HepG2 (cell line): ENCODE measurements around the gene SYNE2. TPM values are rescaled to one million over a fixed set of nuclear protein-coding genes. Genes with fewer than 3 reads are reported as not detected.

Experiments
- ATAC-seq: fragments of 200-7000 bp; cut with Tn5 transposase; 3 replicates; pipeline ENCODE4 v1.9.1; 2020; ENCODE audit warnings: mild to moderate bottlenecking, moderate library complexity
- BruUV-seq: library from RNA; stranded (reverse); fragments of 400-500 nt; replicated peaks from 2 replicates; lab custom pipeline; 2021; lab: Mats Ljungman, UMichigan
- CTCF ChIA-PET: fragments of 300-600 bp; formaldehyde crosslinking; extraction: SDS; loops from one replicate; lab custom pipeline; 2021; ENCODE audit warnings: low total read pairs, inconsistent platforms, low intra/inter-chr PET ratio; lab: Yijun Ruan, JAX
- POLR2A ChIA-PET: fragments of 350-600 bp; sonication (Branson Sonifier 250); formaldehyde crosslinking; loops from one replicate; lab custom pipeline; 2020; ENCODE audit warnings: antibody characterized with exemption, inconsistent platforms; lab: Yijun Ruan, JAX
- DNase-seq: peaks from one replicate; pipeline ENCODE4 v3.0.0-alpha.2; 2015; ENCODE audit warnings: low spot score
- FAIRE-seq: peaks from 3 replicates; lab custom pipeline; 2011; peaks lifted over from hg19 to GRCh38; lab: Jason Lieb, UNC
- H2AFZ ChIP-seq: one replicate; pipeline ENCODE4 v1.6.1; 2011; ENCODE audit warnings: low read length, inconsistent platforms
- H3K27ac ChIP-seq: fragments of 300-600 bp; 3 replicates; pipeline ENCODE4 v1.8.0; 2011; ENCODE audit warnings: mixed run types, mild to moderate bottlenecking, mixed read lengths, low read length, inconsistent platforms; ENCODE audit not compliant: insufficient read depth; ENCODE audit errors: extremely low read length
- H3K27me3 ChIP-seq, 2 experiments: fragments of 200-600 bp in 1 of 2; 2 replicates in 1 of 2; 3 replicates in 1 of 2; pipeline versions ENCODE4 v1.6.0 to v1.8.0; 2011; ENCODE audit warnings: low read length in 2 of 2, mild to moderate bottlenecking in 2 of 2, moderate library complexity in 2 of 2, inconsistent platforms in 1 of 2; ENCODE audit not compliant: insufficient read depth in 2 of 2, control insufficient read depth in 1 of 2
- H3K36me3 ChIP-seq, 2 experiments: fragments of 200-600 bp in 1 of 2; replicated peaks in 1 of 2; 2 replicates in 1 of 2; 3 replicates in 1 of 2; pipeline versions ENCODE4 v1.5.1 to v1.8.0; 2011; ENCODE audit warnings: low read length in 2 of 2, inconsistent platforms in 1 of 2; ENCODE audit not compliant: insufficient read depth in 2 of 2, control insufficient read depth in 1 of 2
- H3K4me1 ChIP-seq: 2 replicates; pipeline ENCODE4 v1.5.1; 2012; ENCODE audit warnings: low read length, inconsistent platforms; ENCODE audit not compliant: insufficient read depth
- H3K4me2 ChIP-seq: 2 replicates; pipeline ENCODE4 v1.6.0; 2011; ENCODE audit warnings: low read depth, low read length, inconsistent platforms
- H3K4me3 ChIP-seq, 3 experiments: fragments of 200-600 bp in 1 of 3; sonication (generic), shearing (Covaris generic) in 1 of 3; replicated peaks in 1 of 3; 2 replicates each; pipeline ENCODE4 v1.5.1; 2011 to 2016; ENCODE audit warnings: low read length in 3 of 3, inconsistent platforms in 2 of 3, low read depth in 2 of 3, mild to moderate bottlenecking in 2 of 3, control low read depth in 1 of 3, mixed read lengths in 1 of 3; ENCODE audit not compliant: insufficient read depth in 1 of 3
- H3K79me2 ChIP-seq: one replicate; pipeline ENCODE4 v1.6.1; 2011; ENCODE audit warnings: low read length, inconsistent platforms; ENCODE audit not compliant: insufficient read depth
- H3K9ac ChIP-seq: 2 replicates; pipeline ENCODE4 v1.6.0; 2011; ENCODE audit warnings: mild to moderate bottlenecking, low read depth, low read length, inconsistent platforms; ENCODE audit not compliant: insufficient read depth
- H3K9me3 ChIP-seq: 2 replicates; pipeline ENCODE4 v1.5.1; 2012; ENCODE audit warnings: mild to moderate bottlenecking, low read length
- H4K20me1 ChIP-seq: 2 replicates; pipeline ENCODE4 v1.6.0; 2011; ENCODE audit warnings: inconsistent platforms, mild to moderate bottlenecking, low read length, moderate library complexity; ENCODE audit not compliant: insufficient read depth
- AGO2 ChIP-seq: fragments of 200-400 bp; formaldehyde crosslinking; optimal IDR thresholded peaks from 2 replicates; pipeline ENCODE3; 2017; ENCODE audit warnings: mild to moderate bottlenecking, low read depth, low read length, moderate library complexity
- ATF1 ChIP-seq: IDR thresholded peaks from 2 replicates; pipeline ENCODE4 v1.6.1; 2016; ENCODE audit warnings: mild to moderate bottlenecking, control low read depth
- USF2 ChIP-seq, 2 experiments: sonication (generic) in 1 of 2; formaldehyde crosslinking in 1 of 2; IDR thresholded peaks; 2 replicates each; pipeline versions ENCODE4 v1.5.1 to v1.6.1; 2011 to 2020; ENCODE audit warnings: borderline replicate concordance in 1 of 2, low read depth in 1 of 2, low read length in 1 of 2, mild to moderate bottlenecking in 1 of 2, missing genetic modification reagents in 1 of 2, moderate library complexity in 1 of 2
- ZBTB42 ChIP-seq: sonication (generic); formaldehyde crosslinking; IDR thresholded peaks from 2 replicates; pipeline ENCODE4 v1.5.0; 2020; ENCODE audit warnings: mild to moderate bottlenecking, missing genetic modification reagents
- ZFP62 ChIP-seq: sonication (generic); formaldehyde crosslinking; IDR thresholded peaks from 2 replicates; pipeline ENCODE4 v1.4.0; 2020; ENCODE audit warnings: missing genetic modification reagents
- ZNF224 ChIP-seq: sonication (generic); formaldehyde crosslinking; IDR thresholded peaks from 2 replicates; pipeline ENCODE4 v1.5.0; 2020; ENCODE audit warnings: mild to moderate bottlenecking, missing genetic modification reagents
- ZNF546 ChIP-seq: sonication (generic); formaldehyde crosslinking; conservative IDR thresholded peaks from 2 replicates; pipeline ENCODE4 v1.8.1; 2023; ENCODE audit warnings: mild to moderate bottlenecking, missing genetic modification reagents
- ZNF564 ChIP-seq: sonication (generic); formaldehyde crosslinking; IDR thresholded peaks from 2 replicates; pipeline ENCODE4 v1.8.1; 2023; ENCODE audit warnings: mild to moderate bottlenecking, missing genetic modification reagents
- ZNF670 ChIP-seq: sonication (generic); formaldehyde crosslinking; IDR thresholded peaks from 2 replicates; pipeline ENCODE4 v1.8.0; 2022; ENCODE audit warnings: mild to moderate bottlenecking, missing genetic modification reagents, borderline replicate concordance
- ZNF687 ChIP-seq: sonication (generic); formaldehyde crosslinking; IDR thresholded peaks from 2 replicates; pipeline ENCODE4 v1.5.1; 2020; ENCODE audit warnings: mild to moderate bottlenecking, missing genetic modification reagents, moderate library complexity
- ZNF879 ChIP-seq: sonication (generic); formaldehyde crosslinking; IDR thresholded peaks from 2 replicates; pipeline ENCODE4 v1.8.1; 2023; ENCODE audit warnings: missing genetic modification reagents
- WGBS: methylation state at CpG from one replicate; pipeline ENCODE4 v1.1.6; 2017; ENCODE audit warnings: low lambda C conversion rate; 5-methylcytosine and 5-hydroxymethylcytosine counted together
- in situ Hi-C: cut with HindIII; loops from 2 replicates; pipeline ENCODE4 v1.10.0; 2017; ENCODE audit warnings: low pct_unique_long_range_greater_than_20kb; ENCODE audit not compliant: extremely low pct_ligation_motif_present
- intact Hi-C: fragments of 100-400 bp; cut with micrococcal nuclease; formaldehyde crosslinking; loops from one replicate; pipeline ENCODE4 v1.10.0; 2022; ENCODE audit not compliant: unreplicated experiment
- polyA plus RNA-seq, 8 experiments: library from polyadenylated mRNA; depleted of rRNA in 3 of 8; stranded (reverse) in 7 of 8; unstranded in 1 of 8; fragments of >200 nt; fragmentation: Illumina TruSeq in 4 of 8; extraction: Trizol in 4 of 8; gene quantifications; 2 replicates each; pipeline versions ENCODE4 v1.2.1 to v1.2.3, GENCODE V29; 2011 to 2016; ENCODE audit warnings: low read depth in 4 of 8, missing spikeins in 1 of 8, mixed read lengths in 1 of 8; ENCODE audit not compliant: insufficient read depth in 1 of 8
- total RNA-seq, 5 experiments: library from RNA; depleted of rRNA; stranded (reverse); fragments of >200 nt; fragmentation: Illumina TruSeq; extraction: Trizol; gene quantifications; 2 replicates each; pipeline ENCODE4 v1.2.3, GENCODE V29; 2016; ENCODE audit warnings: low read depth in 1 of 5
- TF ChIP-seq, protein P1 (sequence below): sonication (generic); formaldehyde crosslinking; IDR thresholded peaks from 2 replicates; pipeline ENCODE4 v1.4.0; 2020; ENCODE audit warnings: missing genetic modification reagents, mild to moderate bottlenecking, borderline replicate concordance
- TF ChIP-seq, protein P2 (sequence below): sonication (generic); formaldehyde crosslinking; IDR thresholded peaks from 2 replicates; pipeline ENCODE4 v1.4.0; 2020; ENCODE audit warnings: mild to moderate bottlenecking, missing genetic modification reagents

SYNE2 gene
- total and polyA plus RNA-seq, 2 of the 13 experiments (the other 11 are each of a cell fraction or from before 2014, with no cell fraction given) = 6.2 to 13.3 TPM

- H3K79me2 ChIP-seq = no peaks in the 10 kb centered on the region
- DNase-seq (no peak), ATAC-seq (no peak), FAIRE-seq (no peak)
- ChIA-PET POLR2A (no interaction called here), CTCF (no interaction called here)
- H3K27me3 ChIP-seq = no peaks in the 10 kb centered on the region
- H4K20me1 ChIP-seq = no peaks in the 10 kb centered on the region
- H3K36me3 ChIP-seq = no peaks in the 10 kb centered on the region; a peak in 2 of 5 replicates
- H2AFZ ChIP-seq = no peak overlapping the region
- WGBS = 98% methylated on average over 3 of the region's 3 CpGs
- H3K9me3 ChIP-seq = no peaks in the 10 kb centered on the region
- no peak overlapping the region for H3K9ac ChIP-seq
- TF ChIP-seq USF2 (IDR thresholded peaks at IDR 0.05; ENCODE audit: low read depth, low read length) = no peak
- no peak for TF ChIP-seq USF2 (CRISPR knock-in tag; IDR thresholded peaks at IDR 0.05; ENCODE audit: borderline replicate concordance)
- TF ChIP-seq AGO2 = no peak
- TF ChIP-seq ZNF564 = no peak
- TF ChIP-seq ZNF879 = no peak
- TF ChIP-seq, protein P1, sequence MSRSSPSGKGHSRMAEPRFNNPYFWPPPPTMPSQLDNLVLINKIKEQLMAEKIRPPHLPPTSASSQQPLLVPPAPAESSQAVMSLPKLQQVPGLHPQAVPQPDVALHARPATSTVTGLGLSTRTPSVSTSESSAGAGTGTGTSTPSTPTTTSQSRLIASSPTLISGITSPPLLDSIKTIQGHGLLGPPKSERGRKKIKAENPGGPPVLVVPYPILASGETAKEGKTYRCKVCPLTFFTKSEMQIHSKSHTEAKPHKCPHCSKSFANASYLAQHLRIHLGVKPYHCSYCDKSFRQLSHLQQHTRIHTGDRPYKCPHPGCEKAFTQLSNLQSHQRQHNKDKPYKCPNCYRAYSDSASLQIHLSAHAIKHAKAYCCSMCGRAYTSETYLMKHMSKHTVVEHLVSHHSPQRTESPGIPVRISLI (CRISPR knock-in tag) = no peak
- TF ChIP-seq ZBTB42 (CRISPR knock-in tag) = no peak
- no peak for TF ChIP-seq ZNF687
- TF ChIP-seq ZNF670 (CRISPR knock-in tag) = no peak
- TF ChIP-seq ZNF224 (CRISPR knock-in tag) = no peak
- no peak for TF ChIP-seq ZFP62 (CRISPR knock-in tag)
- TF ChIP-seq, protein P2, sequence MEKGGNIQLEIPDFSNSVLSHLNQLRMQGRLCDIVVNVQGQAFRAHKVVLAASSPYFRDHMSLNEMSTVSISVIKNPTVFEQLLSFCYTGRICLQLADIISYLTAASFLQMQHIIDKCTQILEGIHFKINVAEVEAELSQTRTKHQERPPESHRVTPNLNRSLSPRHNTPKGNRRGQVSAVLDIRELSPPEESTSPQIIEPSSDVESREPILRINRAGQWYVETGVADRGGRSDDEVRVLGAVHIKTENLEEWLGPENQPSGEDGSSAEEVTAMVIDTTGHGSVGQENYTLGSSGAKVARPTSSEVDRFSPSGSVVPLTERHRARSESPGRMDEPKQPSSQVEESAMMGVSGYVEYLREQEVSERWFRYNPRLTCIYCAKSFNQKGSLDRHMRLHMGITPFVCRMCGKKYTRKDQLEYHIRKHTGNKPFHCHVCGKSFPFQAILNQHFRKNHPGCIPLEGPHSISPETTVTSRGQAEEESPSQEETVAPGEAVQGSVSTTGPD (CRISPR knock-in tag) = no peak
- TF ChIP-seq ATF1 (CRISPR knock-in tag) = no peak
- TF ChIP-seq ZNF546 = no peak
- no TSS peak for BruUV-seq
- in situ Hi-C loops = no loop called here
- no peak overlapping the region for H3K27ac ChIP-seq
- H3K4me1 ChIP-seq = no peaks in the 10 kb centered on the region
- no peak overlapping the region for H3K4me2 ChIP-seq
- H3K4me3 ChIP-seq = no peak overlapping the region
- intact Hi-C loops = loop anchor here (10.0 kb wide), 1 partner anchor 139 kb away; the partner anchor contains the start of gene SYNE2
Measured at GRCh38 chr14:63993992-63994391, 141.2 kb downstream of the SYNE2 start.
